Muscle layer of duodenum (tissue), 2 donors: ENCODE measurements around the gene ZDHHC14.

Experiments used
- H3K27ac ChIP-seq: one replicate; pipeline ENCODE4 v1.7.0; 2013; ENCODE audit warnings: mild to moderate bottlenecking, low read length
- H3K27me3 ChIP-seq: one replicate; pipeline ENCODE4 v1.7.0; 2013; ENCODE audit warnings: low read depth, mild to moderate bottlenecking, control low read depth, low read length
- H3K36me3 ChIP-seq, 2 donors: one replicate each; pipeline ENCODE4 v1.7.0; 2013; ENCODE audit warnings: low read length in 2 of 2, control low read depth in 1 of 2, mild to moderate bottlenecking in 1 of 2; ENCODE audit not compliant: insufficient read depth in 2 of 2, control insufficient read depth in 1 of 2
- H3K4me1 ChIP-seq, 2 donors: one replicate each; pipeline ENCODE4 v1.7.0; 2013; ENCODE audit warnings: low read length in 2 of 2, mild to moderate bottlenecking in 2 of 2, control low read depth in 1 of 2, moderate library complexity in 1 of 2; ENCODE audit not compliant: insufficient read depth in 2 of 2, control insufficient read depth in 1 of 2
- H3K4me3 ChIP-seq, 2 donors: one replicate each; pipeline ENCODE4 v1.7.0; 2013; ENCODE audit warnings: low read length in 2 of 2, low read depth in 1 of 2, mild to moderate bottlenecking in 1 of 2
- H3K9me3 ChIP-seq, 2 donors: one replicate each; pipeline ENCODE4 v1.7.0; 2013; ENCODE audit warnings: low read length in 2 of 2, control low read depth in 1 of 2, mild to moderate bottlenecking in 1 of 2; ENCODE audit not compliant: control insufficient read depth in 1 of 2
- donor health status: healthy.

Gene ZDHHC14

GRCh38 chr6:157496534-157497095 is 115.6 kb downstream of the ZDHHC14 start:
- H3K27me3 ChIP-seq: no peaks in the 10 kb centered on the region
- H3K4me3 ChIP-seq: no peak overlapping the region
- no peak overlapping the region for H3K27ac ChIP-seq
- H3K9me3 ChIP-seq: no peaks in the 10 kb centered on the region
- no peaks in the 10 kb centered on the region for H3K4me1 ChIP-seq
- no peaks in the 10 kb centered on the region for H3K36me3 ChIP-seq

- Histone ChIP-seq H3K36me3 (no peaks in the 10 kb centered on the region), H3K27me3 (no peaks in the 10 kb centered on the region), H3K9me3 (no peaks in the 10 kb centered on the region), H3K4me1 (no peaks in the 10 kb centered on the region), H3K27ac (no peak overlapping the region), H3K4me3 (no peak overlapping the region)
These were observed 116.6 kb downstream of the ZDHHC14 start for GRCh38 chr6:157497579-157497978.

- Histone ChIP-seq H3K36me3 (no peaks in the 10 kb centered on the region), H3K4me3 (no peak overlapping the region), H3K27ac (no peak overlapping the region), H3K4me1 (no peaks in the 10 kb centered on the region), H3K27me3 (no peaks in the 10 kb centered on the region), H3K9me3 (no peaks in the 10 kb centered on the region)
These were observed 117.8 kb downstream of the ZDHHC14 start for GRCh38 chr6:157498817-157499216.

- Histone ChIP-seq H3K27ac (no peak overlapping the region), H3K27me3 (no peaks in the 10 kb centered on the region), H3K9me3 (no peaks in the 10 kb centered on the region), H3K36me3 (no peaks in the 10 kb centered on the region), H3K4me1 (no peaks in the 10 kb centered on the region), H3K4me3 (no peak overlapping the region)
These were observed 119.0 kb downstream of the ZDHHC14 start for GRCh38 chr6:157500022-157500421.

- peaks cover 0 to 8% of the 10 kb centered on the region in 2 donors for H3K36me3 ChIP-seq
These were observed 122.2 kb downstream of the ZDHHC14 start for GRCh38 chr6:157503018-157503747.

GRCh38 chr6:157505912-157506491 is 125.0 kb downstream of the ZDHHC14 start:
- H3K27ac ChIP-seq: no peak overlapping the region
- no peaks in the 10 kb centered on the region for H3K4me1 ChIP-seq
- no peak overlapping the region for H3K4me3 ChIP-seq
- H3K27me3 ChIP-seq: no peaks in the 10 kb centered on the region
- peaks cover 0 to 8% of the 10 kb centered on the region in 2 donors for H3K36me3 ChIP-seq
- peaks cover 8 to 15% of the 10 kb centered on the region in 2 donors for H3K9me3 ChIP-seq

More at GRCh38 chr6:157503018-157503747, 122.2 kb downstream of the ZDHHC14 start:
- Histone ChIP-seq H3K4me1 (no peaks in the 10 kb centered on the region), H3K9me3 (peaks cover 8 to 15% of the 10 kb centered on the region in 2 donors), H3K4me3 (no peak overlapping the region), H3K27me3 (no peaks in the 10 kb centered on the region), H3K27ac (no peak overlapping the region)

GRCh38 chr6:157510323-157511188 is 129.6 kb downstream of the ZDHHC14 start:
- H3K4me1 ChIP-seq: no peaks in the 10 kb centered on the region
- no peaks in the 10 kb centered on the region for H3K27me3 ChIP-seq
- peaks cover 6 to 12% of the 10 kb centered on the region in 2 donors for H3K9me3 ChIP-seq
- no peak overlapping the region for H3K27ac ChIP-seq
- H3K36me3 ChIP-seq: peaks cover 0 to 8% of the 10 kb centered on the region in 2 donors
- no peak overlapping the region for H3K4me3 ChIP-seq

GRCh38 chr6:157511682-157512381 is 130.8 kb downstream of the ZDHHC14 start:
- no peaks in the 10 kb centered on the region for H3K27me3 ChIP-seq
- H3K27ac ChIP-seq: no peak overlapping the region
- H3K9me3 ChIP-seq: no peaks in the 10 kb centered on the region
- no peak overlapping the region for H3K4me3 ChIP-seq
- no peaks in the 10 kb centered on the region for H3K4me1 ChIP-seq
- peaks cover 0 to under 1% of the 10 kb centered on the region in 2 donors for H3K36me3 ChIP-seq

GRCh38 chr6:157512382-157512682 is 131.3 kb downstream of the ZDHHC14 start:
- H3K27me3 ChIP-seq: no peaks in the 10 kb centered on the region
- no peak overlapping the region for H3K27ac ChIP-seq
- no peaks in the 10 kb centered on the region for H3K9me3 ChIP-seq
- no peaks in the 10 kb centered on the region for H3K36me3 ChIP-seq
- H3K4me1 ChIP-seq: no peaks in the 10 kb centered on the region
- H3K4me3 ChIP-seq: no peak overlapping the region

GRCh38 chr6:157513004-157513603 is 132.1 kb downstream of the ZDHHC14 start:
- Histone ChIP-seq H3K4me1 (no peaks in the 10 kb centered on the region), H3K27ac (no peak overlapping the region), H3K4me3 (no peak overlapping the region), H3K36me3 (no peaks in the 10 kb centered on the region), H3K27me3 (no peaks in the 10 kb centered on the region), H3K9me3 (no peaks in the 10 kb centered on the region)
